Activated naive CD8-positive, alpha-beta T cell treated with anti-CD3 and anti-CD28 coated beads, Interleukin-2, amount 10 ng/mL, durations not matched to agents 7 days and 5 days (primary cell): Measurements from ENCODE around the gene CEP43. TPM values are rescaled to one million over a fixed set of nuclear protein-coding genes. Genes with fewer than 3 reads are reported as not detected.
A peak's percentile ranks its signal among the peaks of the same experiment; 100 is the strongest.

ENCODE experiments used
- ATAC-seq: fragments of 150-1000 bp; cut with Tn5 transposase; one replicate; pipeline ENCODE4 v1.10.0; 2021; ENCODE audit warnings: low read depth, moderate library complexity
- POLR2A ChIA-PET: fragments of 350-600 bp; sonication (Branson Sonifier 250); formaldehyde crosslinking; loops from one replicate; lab custom pipeline; 2021; ENCODE audit warnings: antibody characterized with exemption; lab: Charles Lee
- DNase-seq: peaks from one replicate; pipeline ENCODE4 v3.0.0; 2021
- H3K27ac Mint-ChIP-seq: one replicate; pipeline ENCODE4 v1.8.0; 2022; ENCODE audit warnings: mild to moderate bottlenecking, mixed read lengths
- H3K27me3 Mint-ChIP-seq: one replicate; pipeline ENCODE4 v1.8.0; 2022; ENCODE audit warnings: mild to moderate bottlenecking, moderate library complexity, mixed read lengths
- H3K36me3 Mint-ChIP-seq: one replicate; pipeline ENCODE4 v1.8.0; 2021; ENCODE audit warnings: mild to moderate bottlenecking, mixed read lengths
- H3K4me1 Mint-ChIP-seq: one replicate; pipeline ENCODE4 v1.8.0; 2021; ENCODE audit warnings: mixed read lengths
- H3K4me3 Mint-ChIP-seq: one replicate; pipeline ENCODE4 v1.8.0; 2022; ENCODE audit warnings: mild to moderate bottlenecking, moderate library complexity, mixed read lengths
- H3K9me3 Mint-ChIP-seq: one replicate; pipeline ENCODE4 v1.8.0; 2021; ENCODE audit warnings: mixed read lengths
- microRNA-seq: library from miRNA; unstranded; fragments of <30 nt; microRNA quantifications from one replicate; pipeline ENCODE4 v1.2.0, GENCODE V29; 2022
- total RNA-seq, 2 experiments: library from RNA; stranded (reverse); gene quantifications; one replicate each; pipeline ENCODE4 v1.2.3, GENCODE V29; 2021

Gene CEP43
- total RNA-seq, 2 experiments from 2014 or later, result 23.3 to 26.3 TPM

GRCh38 chr6:167044696-167045095, 45.5 kb downstream of the CEP43 start:
- Mint-ChIP-seq H3K4me3 (no peak overlapping the region), H3K4me1 (peaks cover 25% of the 10 kb centered on the region), H3K27me3 (no peaks in the 10 kb centered on the region), H3K36me3 (peaks cover 19% of the 10 kb centered on the region), H3K9me3 (no peaks in the 10 kb centered on the region), H3K27ac (no peak overlapping the region)
- POLR2A ChIA-PET, result no interaction called here
- DNase-seq, result no peak
- ATAC-seq, result no peak

GRCh38 chr6:167045828-167046580, 46.8 kb downstream of the CEP43 start:
- Mint-ChIP-seq H3K36me3 (peaks cover 16% of the 10 kb centered on the region), H3K27ac (no peak overlapping the region), H3K4me1 (peaks cover 25% of the 10 kb centered on the region), H3K9me3 (no peaks in the 10 kb centered on the region), H3K27me3 (no peaks in the 10 kb centered on the region), H3K4me3 (no peak overlapping the region)
- DNase-seq, result no peak
- ATAC-seq, result no peak
- POLR2A ChIA-PET, result no interaction called here

- Mint-ChIP-seq H3K27me3 (no peaks in the 10 kb centered on the region), H3K9me3 (no peaks in the 10 kb centered on the region), H3K4me3 (peak overlapping the region; percentile 61), H3K27ac (peak overlapping the region; percentile 77), H3K4me1 (peaks cover 19% of the 10 kb centered on the region), H3K36me3 (peaks cover 10% of the 10 kb centered on the region)
- POLR2A ChIA-PET, result interaction anchor here (0.7 to 1.6 kb wide), 2 partner anchors 47 to 88 kb away, joined by 3 to 9 read pairs; partner anchors contain the start of gene CEP43
- peak; percentile 24 for ATAC-seq
- no peak for DNase-seq
Observed at GRCh38 chr6:167046861-167047495, 47.8 kb downstream of the CEP43 start.

- H3K4me1 Mint-ChIP-seq, result peaks cover 17% of the 10 kb centered on the region
- no peaks in the 10 kb centered on the region for H3K9me3 Mint-ChIP-seq
- peak; percentile 37 for DNase-seq
- H3K36me3 Mint-ChIP-seq, result peaks cover 8% of the 10 kb centered on the region
- no peaks in the 10 kb centered on the region for H3K27me3 Mint-ChIP-seq
- peak overlapping the region; percentile 77 for H3K27ac Mint-ChIP-seq
- ATAC-seq, result peak; percentile 87
- H3K4me3 Mint-ChIP-seq, result peak overlapping the region; percentile 57
- POLR2A ChIA-PET, result interaction anchor here (0.7 to 1.6 kb wide), 2 partner anchors 48 to 88 kb away, joined by 3 to 9 read pairs; partner anchors contain the start of gene CEP43
Observed at GRCh38 chr6:167047554-167047953, 48.4 kb downstream of the CEP43 start.

Small RNA genes within 50 kb of the gene (microRNA-seq; reads per million reads assigned to microRNA genes)
- not detected for gene MIR3939

Other genes with a start within 250 kb of the CEP43 start
- gene RNASET2, start 42.8 kb upstream of the CEP43 start, total RNA-seq, result 10 to 100 TPM; 69.2 to 73.1 TPM
- gene CCR6, start 123.7 kb downstream of the CEP43 start, total RNA-seq, result 1 to 10 TPM; 3.0 to 3.6 TPM
- gene GPR31, start 158.6 kb downstream of the CEP43 start, total RNA-seq, result not detected